Kidney (tissue), 14 donors: ENCODE data around the gene PHACTR4. TPM values are rescaled to one million over a fixed set of nuclear protein-coding genes. Genes with fewer than 3 reads are reported as not detected.
"Not testable (repeated sequence)": the region's sequence is repeated elsewhere in the genome, so short reads cannot be mapped to it uniquely, and the experiment has no call there.

Source experiments
- DNase-seq, 5 donors: peaks; one replicate each; pipeline ENCODE4 v3.0.0-alpha.2; 2013 to 2020
- FAIRE-seq: peaks from 2 replicates; lab custom pipeline; 2012; peaks lifted over from hg19 to GRCh38; lab: Jason Lieb, UNC
- H3K27ac ChIP-seq, 2 donors: one replicate each; pipeline ENCODE4 v1.7.0; 2013; ENCODE audit warnings: low read depth in 2 of 2, low read length in 2 of 2, inconsistent platforms in 1 of 2
- H3K27me3 ChIP-seq: one replicate; pipeline ENCODE4 v1.7.1; 2013; ENCODE audit warnings: low read length, inconsistent platforms; ENCODE audit not compliant: control insufficient read depth, insufficient read depth
- H3K36me3 ChIP-seq, 3 donors: one replicate each; pipeline versions ENCODE4 v1.7.0 to v1.7.1; 2013; ENCODE audit warnings: low read length in 3 of 3, control low read depth in 1 of 3, inconsistent platforms in 1 of 3; ENCODE audit not compliant: insufficient read depth in 3 of 3, control insufficient read depth in 2 of 3
- H3K4me1 ChIP-seq, 3 donors: one replicate each; pipeline versions ENCODE4 v1.7.0 to v1.7.1; 2013; ENCODE audit warnings: low read length in 3 of 3, inconsistent platforms in 1 of 3, low read depth in 1 of 3; ENCODE audit not compliant: control insufficient read depth in 2 of 3, insufficient read depth in 2 of 3
- H3K4me3 ChIP-seq, 3 donors: one replicate each; pipeline versions ENCODE4 v1.7.0 to v1.8.1; 2013; ENCODE audit warnings: low read length in 3 of 3, control low read depth in 1 of 3, inconsistent platforms in 1 of 3
- H3K9ac ChIP-seq, 3 donors: one replicate each; pipeline versions ENCODE4 v1.7.0 to v1.7.1; 2013; ENCODE audit warnings: low read length in 3 of 3, control low read depth in 1 of 3, inconsistent platforms in 1 of 3
- H3K9me3 ChIP-seq, 3 donors: one replicate each; pipeline versions ENCODE4 v1.7.0 to v1.7.1; 2013; ENCODE audit warnings: low read length in 3 of 3, control low read depth in 1 of 3, inconsistent platforms in 1 of 3; ENCODE audit not compliant: control insufficient read depth in 2 of 3, insufficient read depth in 1 of 3
- CTCF ChIP-seq: IDR thresholded peaks from 3 replicates; pipeline ENCODE4 v1.5.1; 2012; ENCODE audit warnings: mild to moderate bottlenecking, moderate library complexity, borderline replicate concordance; ENCODE audit not compliant: insufficient read depth; ENCODE audit errors: extremely low read depth
- intact Hi-C: fragments of 100-400 bp; cut with DNase I; formaldehyde crosslinking; loops from one replicate; pipeline ENCODE4 v1.11.1; 2022
- polyA plus RNA-seq: library from polyadenylated mRNA; stranded (reverse); fragments of 350-450 nt; fragmentation: Illumina TruSeq; extraction: RNeasy Lipid Tissue Mini Kit (QIAGEN cat#74804); gene quantifications from one replicate; pipeline ENCODE4 v1.2.3, GENCODE V29; 2014; ENCODE audit warnings: low read depth, low replicate concordance; ENCODE audit not compliant: insufficient read depth
- total RNA-seq: library from RNA; stranded (reverse); fragmentation: NEBNext Ultra II Directional; extraction: Animal tissue kit (Norgen Biotek cat#: 25700); gene quantifications from one replicate; pipeline ENCODE4 v1.2.1, GENCODE V29; 2021
- donor health status: control.
- donor health status: control.
- donor health status: control.
- donor health status: control.
- donor health status: control.
- donor health status: DM: yes; HTN: yes; CAD: no.
- donor health status: Normal renal cell carcinoma (clear cell type).

The PHACTR4 gene
- total and polyA plus RNA-seq, 2 donors from 2014 or later = 23.2 to 51.5 TPM

GRCh38 chr1:28374297-28374696 is 4.8 kb downstream of the PHACTR4 start:
- no peaks in the 10 kb centered on the region for H3K27me3 ChIP-seq
- intact Hi-C loops = no loop called here
- FAIRE-seq = no peak
- H3K4me1 ChIP-seq = peaks cover 0 to 5% (median 4%) of the 10 kb centered on the region in 3 donors
- no peak overlapping the region for H3K9ac ChIP-seq
- H3K27ac ChIP-seq = no peak overlapping the region
- no peak overlapping the region for H3K4me3 ChIP-seq
- H3K36me3 ChIP-seq = no peaks in the 10 kb centered on the region
- TF ChIP-seq CTCF = no peak
- DNase-seq = no peak
- H3K9me3 ChIP-seq = no peaks in the 10 kb centered on the region

- H3K4me1 ChIP-seq, intact Hi-C loops, H3K9me3 ChIP-seq, H3K4me3 ChIP-seq, H3K27me3 ChIP-seq, FAIRE-seq, H3K27ac ChIP-seq, DNase-seq, H3K36me3 ChIP-seq, H3K9ac ChIP-seq: not testable (repeated sequence)
Observed at GRCh38 chr1:28375598-28375997, 6.1 kb downstream of the PHACTR4 start.

- H3K4me1 ChIP-seq, intact Hi-C loops, H3K4me3 ChIP-seq, H3K27me3 ChIP-seq, DNase-seq, FAIRE-seq, H3K9me3 ChIP-seq, H3K36me3 ChIP-seq, H3K9ac ChIP-seq, H3K27ac ChIP-seq: not testable (repeated sequence)
Observed at GRCh38 chr1:28376195-28376594, 6.7 kb downstream of the PHACTR4 start.

- H3K27me3 ChIP-seq = no peaks in the 10 kb centered on the region
- peak in 2 of 5 donors; percentile 12 to 16 for DNase-seq
- no peak overlapping the region for H3K27ac ChIP-seq
- FAIRE-seq = no peak
- H3K9me3 ChIP-seq = no peaks in the 10 kb centered on the region
- intact Hi-C loops = no loop called here
- no peaks in the 10 kb centered on the region for H3K36me3 ChIP-seq
- no peak overlapping the region for H3K9ac ChIP-seq
- TF ChIP-seq CTCF = no peak
- no peak overlapping the region for H3K4me3 ChIP-seq
- H3K4me1 ChIP-seq = peaks cover 0 to 1% (median 0%) of the 10 kb centered on the region in 3 donors
Observed at GRCh38 chr1:28378906-28379305, 9.4 kb downstream of the PHACTR4 start.
